Keratinocyte (primary cell): Measurements from ENCODE around the gene DENND5A. TPM values are rescaled to one million over a fixed set of nuclear protein-coding genes. Genes with fewer than 3 reads are reported as not detected.

Experiments used
- DNase-seq: peaks from one replicate; pipeline ENCODE4 v3.0.0-alpha.2; 2011; ENCODE audit warnings: low read depth, missing footprints, low spot score
- FAIRE-seq: peaks from 2 replicates; lab custom pipeline; 2011; peaks lifted over from hg19 to GRCh38; lab: Jason Lieb, UNC
- H2AFZ ChIP-seq: 2 replicates; pipeline ENCODE4 v1.6.0; 2012; ENCODE audit warnings: low read length, control low read depth, inconsistent platforms; ENCODE audit not compliant: control insufficient read depth
- H3K27ac ChIP-seq: 2 replicates; pipeline ENCODE4 v1.5.1; 2011; ENCODE audit warnings: low read length; ENCODE audit not compliant: control insufficient read depth, insufficient read depth
- H3K27me3 ChIP-seq: 3 replicates; pipeline ENCODE4 v1.6.0; 2011; ENCODE audit warnings: low read length; ENCODE audit not compliant: control insufficient read depth, insufficient read depth; ENCODE audit errors: extremely low read depth
- H3K36me3 ChIP-seq, 2 experiments: 2 replicates in 1 of 2; 3 replicates in 1 of 2; pipeline ENCODE4 v1.5.1; 2011; ENCODE audit warnings: low read length in 2 of 2, mild to moderate bottlenecking in 1 of 2; ENCODE audit not compliant: control insufficient read depth in 2 of 2, insufficient read depth in 2 of 2; ENCODE audit errors: extremely low read depth in 1 of 2
- H3K4me1 ChIP-seq: 3 replicates; pipeline ENCODE4 v1.5.1; 2011; ENCODE audit warnings: low read length; ENCODE audit not compliant: control insufficient read depth, insufficient read depth; ENCODE audit errors: extremely low read depth
- H3K4me2 ChIP-seq: 3 replicates; pipeline ENCODE4 v1.6.0; 2011; ENCODE audit warnings: low read depth, low read length; ENCODE audit not compliant: control insufficient read depth, insufficient read depth; ENCODE audit errors: extremely low read depth
- H3K4me3 ChIP-seq, 3 experiments: fragments of 200-600 bp in 1 of 3; sonication (generic) in 1 of 3; 2 replicates in 2 of 3; 3 replicates in 1 of 3; pipeline ENCODE4 v1.5.1; 2011 to 2016; ENCODE audit warnings: low read length in 3 of 3, mild to moderate bottlenecking in 3 of 3, control low read depth in 2 of 3, inconsistent platforms in 1 of 3, low read depth in 1 of 3, mixed read lengths in 1 of 3, mixed run types in 1 of 3, moderate library complexity in 1 of 3; ENCODE audit not compliant: control insufficient read depth in 2 of 3, insufficient read depth in 2 of 3; ENCODE audit errors: extremely low read depth in 1 of 3
- H3K79me2 ChIP-seq: 2 replicates; pipeline ENCODE4 v1.6.0; 2012; ENCODE audit warnings: low read length; ENCODE audit not compliant: control insufficient read depth, insufficient read depth
- H3K9ac ChIP-seq: 3 replicates; pipeline ENCODE4 v1.6.0; 2011; ENCODE audit warnings: low read length; ENCODE audit not compliant: control insufficient read depth, insufficient read depth; ENCODE audit errors: extremely low read depth
- H3K9me1 ChIP-seq: 3 replicates; pipeline ENCODE4 v1.6.0; 2011; ENCODE audit warnings: low read length; ENCODE audit not compliant: control insufficient read depth, insufficient read depth; ENCODE audit errors: extremely low read depth
- H3K9me3 ChIP-seq: 2 replicates; pipeline ENCODE4 v1.5.1; 2012; ENCODE audit warnings: low read depth, low read length; ENCODE audit not compliant: control insufficient read depth
- H4K20me1 ChIP-seq: 3 replicates; pipeline ENCODE4 v1.6.0; 2011; ENCODE audit warnings: low read length; ENCODE audit not compliant: control insufficient read depth, insufficient read depth; ENCODE audit errors: extremely low read depth
- CTCF ChIP-seq, 3 experiments: IDR thresholded peaks in 1 of 3; conservative IDR thresholded peaks in 1 of 3; optimal IDR thresholded peaks in 1 of 3; 2 replicates in 2 of 3; 3 replicates in 1 of 3; pipeline versions ENCODE3 to v1.5.1; 2011; ENCODE audit warnings: low read length in 3 of 3, mild to moderate bottlenecking in 3 of 3, moderate library complexity in 2 of 3, control low read depth in 1 of 3, inconsistent platforms in 1 of 3; ENCODE audit not compliant: insufficient read depth in 2 of 3; ENCODE audit errors: extremely low read depth in 1 of 3
- EZH2 ChIP-seq: IDR thresholded peaks from one replicate; pipeline ENCODE4 v1.6.1; 2012; ENCODE audit warnings: inconsistent platforms, mild to moderate bottlenecking, low read length, moderate library complexity
- dilution Hi-C: fragments of 300-500 bp; cut with MboI; formaldehyde crosslinking; loops from one replicate; pipeline ENCODE4 v1.7.0; 2020; ENCODE audit warnings: low sequenced_read_pairs; ENCODE audit not compliant: extremely low pct_ligation_motif_present
- polyA plus RNA-seq, 5 experiments: library from polyadenylated mRNA; depleted of rRNA in 3 of 5; stranded (reverse) in 3 of 5; stranded (forward) in 1 of 5; unstranded in 1 of 5; fragments of >200 nt; gene quantifications; 1 replicate in 1 of 5; 2 replicates in 3 of 5; 3 replicates in 1 of 5; pipeline versions ENCODE4 v1.2.1 to v1.2.3, GENCODE V29; 2011 to 2012; ENCODE audit warnings: missing spikeins in 2 of 5, low read depth in 1 of 5, low replicate concordance in 1 of 5

The DENND5A gene
- polyA plus RNA-seq, 1 donor (not counting 4 experiments of a cell fraction or from before 2014, with no cell fraction given), result 49.1 TPM

- H4K20me1 ChIP-seq, result no peaks in the 10 kb centered on the region
- FAIRE-seq, result no peak
- no peak overlapping the region for H3K4me3 ChIP-seq
- no peaks in the 10 kb centered on the region for H3K79me2 ChIP-seq
- no peak for TF ChIP-seq EZH2
- TF ChIP-seq CTCF (optimal IDR thresholded peaks at IDR 0.05 in 1 of 3, IDR thresholded peaks at IDR 0.05 in 1 of 3, conservative IDR thresholded peaks at IDR 0.05 in 1 of 3; ENCODE audit: extremely low read depth in 1 of 3, insufficient read depth in 2 of 3, low read length in 3 of 3), result no peak
- no peak for DNase-seq
- H3K9me1 ChIP-seq, result no peaks in the 10 kb centered on the region
- no peak overlapping the region for H2AFZ ChIP-seq
- H3K9me3 ChIP-seq, result no peaks in the 10 kb centered on the region
- H3K9ac ChIP-seq, result no peak overlapping the region
- dilution Hi-C loops, result no loop called here
- H3K4me2 ChIP-seq, result no peak overlapping the region
- H3K27ac ChIP-seq, result no peak overlapping the region
- H3K4me1 ChIP-seq, result peaks cover 15% of the 10 kb centered on the region
- no peaks in the 10 kb centered on the region for H3K27me3 ChIP-seq
- H3K36me3 ChIP-seq, result peaks cover 6 to 8% of the 10 kb centered on the region in 2 experiments
These were observed 113.5 kb downstream of the DENND5A start for GRCh38 chr11:9151631-9152030.

- Histone ChIP-seq H3K36me3 (peaks cover 10 to 13% of the 10 kb centered on the region in 2 experiments), H2AFZ (no peak overlapping the region), H3K4me3 (no peak overlapping the region), H4K20me1 (no peaks in the 10 kb centered on the region), H3K9me3 (no peaks in the 10 kb centered on the region), H3K4me1 (peaks cover 15% of the 10 kb centered on the region), H3K79me2 (no peaks in the 10 kb centered on the region), H3K4me2 (no peak overlapping the region), H3K9me1 (no peaks in the 10 kb centered on the region), H3K27me3 (no peaks in the 10 kb centered on the region), H3K27ac (no peak overlapping the region), H3K9ac (no peak overlapping the region)
- no peak for TF ChIP-seq EZH2
- no peak for TF ChIP-seq CTCF (optimal IDR thresholded peaks at IDR 0.05 in 1 of 3, IDR thresholded peaks at IDR 0.05 in 1 of 3, conservative IDR thresholded peaks at IDR 0.05 in 1 of 3; ENCODE audit: extremely low read depth in 1 of 3, insufficient read depth in 2 of 3, low read length in 3 of 3)
- DNase-seq (no peak), FAIRE-seq (no peak)
- dilution Hi-C loops, result no loop called here
These were observed 114.2 kb downstream of the DENND5A start for GRCh38 chr11:9150926-9151325.
